GM18951 (cell line): Measurements from ENCODE around the gene CDH23.

Experiments
- POLR2A ChIP-seq: IDR thresholded peaks from 4 replicates; pipeline ENCODE4 v1.6.1; 2011; ENCODE audit warnings: mild to moderate bottlenecking; ENCODE audit not compliant: insufficient read length, insufficient read depth; ENCODE audit errors: extremely low read depth
- in situ Hi-C: fragments of 300-500 bp; cut with MboI; formaldehyde crosslinking; loops from one replicate; pipeline ENCODE4 v1.12.0; 2022; ENCODE audit warnings: low sequenced_read_pairs, mixed read lengths, inconsistent platforms; ENCODE audit not compliant: unreplicated experiment

The CDH23 gene

GRCh38 chr10:71611131-71611530, 214.4 kb downstream of the CDH23 start:
- in situ Hi-C loops: no loop called here
- no peak for TF ChIP-seq POLR2A

- in situ Hi-C loops: no loop called here
- no peak for TF ChIP-seq POLR2A
These were observed 215.1 kb downstream of the CDH23 start for GRCh38 chr10:71611709-71612422.

GRCh38 chr10:71613261-71613777, 216.6 kb downstream of the CDH23 start:
- TF ChIP-seq POLR2A: no peak
- in situ Hi-C loops: no loop called here

DNA sequence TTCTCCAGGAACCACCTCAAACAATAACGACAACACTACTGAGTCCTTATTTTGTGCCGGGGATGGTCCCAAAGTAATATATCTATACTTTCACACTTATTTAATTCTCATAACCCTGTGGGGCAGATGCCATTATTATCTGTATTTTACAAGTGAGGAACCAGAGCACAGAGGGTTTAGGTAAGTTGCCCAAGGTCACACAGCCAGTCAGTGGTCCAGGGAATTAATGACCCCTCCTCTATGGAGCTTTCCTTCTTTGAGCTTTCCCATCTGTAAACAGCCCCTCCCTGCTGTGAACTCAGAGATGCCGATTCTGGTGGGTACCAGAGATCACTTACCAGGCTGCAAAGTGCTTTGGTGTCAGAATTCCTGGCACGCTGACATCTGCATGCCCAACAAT, 217.2 kb downstream of the CDH23 start:
- no peak for TF ChIP-seq POLR2A
- in situ Hi-C loops: no loop called here

DNA sequence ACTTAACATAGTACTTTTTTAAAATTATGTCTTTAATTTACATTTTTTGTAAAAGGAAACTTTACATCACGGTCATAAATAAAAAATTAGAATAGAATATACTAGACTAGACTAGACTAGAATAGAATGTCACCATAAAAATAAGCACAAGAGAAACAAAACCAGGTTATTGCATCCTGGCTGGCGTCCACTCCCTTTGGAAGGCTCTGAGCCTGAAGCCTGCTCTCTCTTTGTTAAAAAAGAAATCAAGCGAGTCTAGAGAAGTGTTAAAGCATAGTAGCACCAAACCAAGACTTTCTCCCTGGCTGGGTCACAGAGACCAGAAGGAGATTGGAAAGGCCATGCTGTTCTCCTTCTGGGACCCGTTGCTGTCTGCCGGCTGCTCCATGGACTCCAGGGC, 218.2 kb downstream of the CDH23 start:
- in situ Hi-C loops: no loop called here
- no peak for TF ChIP-seq POLR2A

- in situ Hi-C loops: no loop called here
These were observed 219.0 kb downstream of the CDH23 start for GRCh38 chr10:71615538-71616329.

DNA sequence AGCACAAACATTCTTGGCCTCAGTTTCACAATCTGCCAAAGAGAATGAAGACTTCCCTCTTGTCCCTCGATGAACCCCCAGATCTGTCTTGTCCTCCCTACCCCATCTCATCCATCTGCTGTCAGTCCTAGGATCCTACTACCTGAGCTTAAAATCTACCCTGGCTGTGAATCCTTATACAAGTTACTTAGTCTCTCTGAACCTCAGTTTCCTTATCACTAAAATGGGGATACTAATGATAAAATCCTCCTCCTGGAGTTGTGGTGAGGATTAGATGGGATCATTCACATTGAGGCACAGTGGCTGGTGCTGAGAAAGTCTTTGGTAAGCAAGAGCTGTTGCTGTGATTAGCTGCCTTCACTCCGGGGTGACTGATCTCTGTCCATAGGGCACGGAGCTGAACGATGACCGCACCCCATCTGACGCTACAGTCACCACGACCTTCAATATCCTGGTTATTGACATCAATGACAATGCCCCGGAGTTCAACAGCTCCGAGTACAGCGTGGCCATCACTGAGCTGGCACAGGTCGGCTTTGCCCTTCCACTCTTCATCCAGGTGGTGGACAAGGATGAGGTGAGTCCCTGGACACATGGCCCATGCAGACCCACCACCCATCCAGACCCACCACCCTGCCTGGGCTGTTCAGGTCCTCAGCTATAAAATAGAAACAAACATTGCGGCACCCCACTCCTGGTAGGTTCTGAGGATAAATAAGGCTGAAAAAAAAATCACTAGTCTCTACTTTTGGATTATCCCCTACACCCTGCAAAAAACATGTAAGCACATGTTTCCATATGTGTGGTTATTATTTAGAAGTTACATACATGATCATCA, 220.3 kb downstream of the CDH23 start:
- in situ Hi-C loops: no loop called here
- no peak for TF ChIP-seq POLR2A

More at GRCh38 chr10:71615538-71616329, 219.0 kb downstream of the CDH23 start:
- no peak for TF ChIP-seq POLR2A

- in situ Hi-C loops: no loop called here
- TF ChIP-seq POLR2A: no peak
These were observed 221.5 kb downstream of the CDH23 start for GRCh38 chr10:71618176-71618575.

DNA sequence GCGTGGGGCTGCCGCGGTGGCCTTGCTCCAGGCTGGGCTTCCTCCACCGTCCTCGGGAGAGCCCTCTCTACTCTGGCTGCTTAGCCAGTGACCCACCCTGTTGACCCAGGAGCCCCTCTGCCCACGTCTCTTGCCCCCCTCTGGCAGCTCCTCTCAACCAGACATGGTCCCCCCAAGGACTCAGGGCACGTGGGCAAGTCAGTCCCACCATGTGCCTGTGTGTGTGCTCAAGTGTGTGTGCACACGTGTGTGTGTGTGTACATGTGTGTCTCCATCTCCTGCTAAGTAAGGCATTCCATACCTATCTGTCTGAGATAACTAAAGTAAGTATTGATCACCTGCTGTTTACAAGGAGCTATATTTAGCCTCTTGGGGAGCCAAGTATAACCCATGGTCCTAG, 221.9 kb downstream of the CDH23 start:
- in situ Hi-C loops: no loop called here
- no peak for TF ChIP-seq POLR2A

DNA sequence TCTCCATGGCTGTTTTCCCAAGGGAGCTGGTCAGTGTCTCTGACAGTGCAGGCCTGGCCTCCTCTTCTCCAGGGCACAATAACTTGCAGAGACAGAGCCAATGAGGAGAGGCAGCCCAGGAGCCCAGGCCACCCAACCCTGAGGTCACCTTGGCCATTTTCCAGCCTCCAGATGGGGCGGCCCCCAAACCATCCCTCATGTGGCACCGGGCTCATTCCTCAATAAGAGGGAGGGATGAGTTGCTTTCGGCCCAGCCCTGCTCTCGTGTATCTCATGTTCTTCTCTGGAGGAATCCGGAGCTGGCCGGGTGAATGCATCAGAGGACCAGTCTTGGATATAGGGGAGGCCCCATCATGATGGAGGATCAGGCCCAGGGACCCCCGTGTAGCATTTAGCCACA, 223.9 kb downstream of the CDH23 start:
- TF ChIP-seq POLR2A: no peak
- in situ Hi-C loops: no loop called here

GRCh38 chr10:71621231-71622153, 224.8 kb downstream of the CDH23 start:
- no peak for TF ChIP-seq POLR2A
- in situ Hi-C loops: no loop called here

DNA sequence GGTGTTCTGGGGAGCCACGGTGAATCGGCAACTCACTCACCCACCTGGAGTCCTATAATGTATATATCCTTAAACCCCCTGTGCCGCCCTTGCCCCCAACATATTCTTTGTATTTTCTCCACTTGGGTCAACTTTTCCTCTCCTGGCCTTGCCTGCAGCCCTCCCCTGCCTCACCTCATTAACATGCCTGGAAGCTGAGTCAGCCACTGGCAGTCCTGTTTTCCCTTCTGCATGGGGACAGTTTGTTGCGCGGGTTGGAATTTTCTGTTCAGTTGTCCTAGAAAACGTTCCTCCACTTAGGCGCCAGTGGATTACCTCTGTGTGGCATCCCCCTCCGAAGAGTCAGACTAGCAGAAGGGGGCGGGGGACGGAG, 225.4 kb downstream of the CDH23 start:
- TF ChIP-seq POLR2A: no peak
- in situ Hi-C loops: no loop called here
